ENCODE data around the gene GPR25.
"Not testable (repeated sequence)": the region's sequence is repeated elsewhere in the genome, so short reads cannot be mapped to it uniquely, and the experiment has no call there.

The GPR25 gene

GRCh38 chr1:200911936-200912335 lies 39.2 kb downstream of the GPR25 start:
- H3K9ac ChIP-seq (ENCODE audit: low read length); H2AK5ac ChIP-seq (ENCODE audit: low read length); H2BK5ac ChIP-seq (ENCODE audit: low read length); H3K4me1 ChIP-seq (ENCODE audit: control insufficient read depth, low read depth, low read length); H3K56ac ChIP-seq (ENCODE audit: low read length); H3K4ac ChIP-seq (ENCODE audit: low read depth, low read length); H3K27ac ChIP-seq (ENCODE audit: low read depth, low read length); H4K8ac ChIP-seq (ENCODE audit: low read depth, low read length); H3K79me2 ChIP-seq (ENCODE audit: control insufficient read depth, insufficient read depth, low read length); H4K5ac ChIP-seq (ENCODE audit: low read length); H3K4me3 ChIP-seq (ENCODE audit: low read length); H2BK120ac ChIP-seq (ENCODE audit: low read depth, low read length); H3K4me2 ChIP-seq (ENCODE audit: low read length); H3K23ac ChIP-seq (ENCODE audit: low read length); H3K36me3 ChIP-seq (ENCODE audit: control insufficient read depth, insufficient read depth, low read length); H2BK15ac ChIP-seq (replicated peaks; ENCODE audit: low read depth); H3K27me3 ChIP-seq (ENCODE audit: insufficient read depth, low read length, poor library complexity); H3K79me1 ChIP-seq (ENCODE audit: low read length); H3K18ac ChIP-seq (ENCODE audit: low read length); DNase-seq: not testable (repeated sequence)
- WGBS (ENCODE audit: extremely low coverage, insufficient coverage, low lambda C conversion rate), result no CpG with 5 or more reads among the region's 21 CpGs

GRCh38 chr1:200912737-200913407 lies 40.1 kb downstream of the GPR25 start:
- H3K27ac ChIP-seq (ENCODE audit: low read depth, low read length), result no peak overlapping the region
- H3K56ac ChIP-seq (ENCODE audit: low read length), result no peak overlapping the region
- no peak overlapping the region for H3K18ac ChIP-seq (ENCODE audit: low read length)
- H3K79me1 ChIP-seq (ENCODE audit: low read length), result no peaks in the 10 kb centered on the region
- no peak overlapping the region for H3K23ac ChIP-seq (ENCODE audit: low read length)
- H3K4ac ChIP-seq (ENCODE audit: low read depth, low read length), result no peak overlapping the region
- no peaks in the 10 kb centered on the region for H3K27me3 ChIP-seq (ENCODE audit: insufficient read depth, low read length, poor library complexity)
- no peaks in the 10 kb centered on the region for H3K79me2 ChIP-seq (ENCODE audit: control insufficient read depth, insufficient read depth, low read length)
- H3K36me3 ChIP-seq (ENCODE audit: control insufficient read depth, insufficient read depth, low read length), result peaks cover 8% of the 10 kb centered on the region
- no peak overlapping the region for H3K4me3 ChIP-seq (ENCODE audit: low read length)
- no peak for DNase-seq
- no peak overlapping the region for H2BK5ac ChIP-seq (ENCODE audit: low read length)
- no peak overlapping the region for H3K9ac ChIP-seq (ENCODE audit: low read length)
- WGBS (ENCODE audit: extremely low coverage, insufficient coverage, low lambda C conversion rate), result no CpG with 5 or more reads among the region's 13 CpGs
- no peak overlapping the region for H3K4me2 ChIP-seq (ENCODE audit: low read length)
- no peak overlapping the region for H4K5ac ChIP-seq (ENCODE audit: low read length)
- H2BK120ac ChIP-seq (ENCODE audit: low read depth, low read length), result no peak overlapping the region
- no peaks in the 10 kb centered on the region for H3K4me1 ChIP-seq (ENCODE audit: control insufficient read depth, low read depth, low read length)
- no peak overlapping the region for H4K8ac ChIP-seq (ENCODE audit: low read depth, low read length)
- H2BK15ac ChIP-seq (replicated peaks; ENCODE audit: low read depth), result no peak overlapping the region
- no peak overlapping the region for H2AK5ac ChIP-seq (ENCODE audit: low read length)

GRCh38 chr1:200916152-200916551 lies 43.4 kb downstream of the GPR25 start:
- Histone ChIP-seq H3K23ac (ENCODE audit: low read length) (peak overlapping the region; percentile 66), H3K27ac (ENCODE audit: low read depth, low read length) (no peak overlapping the region), H4K8ac (ENCODE audit: low read depth, low read length) (peak overlapping the region; percentile 59), H2BK5ac (ENCODE audit: low read length) (no peak overlapping the region), H3K9ac (ENCODE audit: low read length) (peak overlapping the region; percentile 59), H3K4me3 (ENCODE audit: low read length) (no peak overlapping the region), H3K56ac (ENCODE audit: low read length) (peak overlapping the region; percentile 65), H3K27me3 (ENCODE audit: insufficient read depth, low read length, poor library complexity) (no peaks in the 10 kb centered on the region), H2BK120ac (ENCODE audit: low read depth, low read length) (no peak overlapping the region), H3K36me3 (ENCODE audit: control insufficient read depth, insufficient read depth, low read length) (peaks cover 1% of the 10 kb centered on the region), H3K79me1 (ENCODE audit: low read length) (no peaks in the 10 kb centered on the region), H3K18ac (ENCODE audit: low read length) (peak overlapping the region; percentile 19), H4K5ac (ENCODE audit: low read length) (no peak overlapping the region), H3K4me1 (ENCODE audit: control insufficient read depth, low read depth, low read length) (no peaks in the 10 kb centered on the region), H2AK5ac (ENCODE audit: low read length) (no peak overlapping the region), H2BK15ac (replicated peaks; ENCODE audit: low read depth) (no peak overlapping the region), H3K79me2 (ENCODE audit: control insufficient read depth, insufficient read depth, low read length) (no peaks in the 10 kb centered on the region), H3K4ac (ENCODE audit: low read depth, low read length) (no peak overlapping the region), H3K4me2 (ENCODE audit: low read length) (peak overlapping the region; percentile 47)
- no CpG with 5 or more reads among the region's 22 CpGs for WGBS (ENCODE audit: extremely low coverage, insufficient coverage, low lambda C conversion rate)
- DNase-seq, result peak; percentile 71

GRCh38 chr1:200916681-200917080 lies 43.9 kb downstream of the GPR25 start:
- no peak overlapping the region for H4K5ac ChIP-seq (ENCODE audit: low read length)
- H3K9ac ChIP-seq (ENCODE audit: low read length), result peak overlapping the region; percentile 59
- no CpG with 5 or more reads among the region's 11 CpGs for WGBS (ENCODE audit: extremely low coverage, insufficient coverage, low lambda C conversion rate)
- H2BK15ac ChIP-seq (replicated peaks; ENCODE audit: low read depth), result no peak overlapping the region
- DNase-seq, result no peak
- no peak overlapping the region for H2AK5ac ChIP-seq (ENCODE audit: low read length)
- peak overlapping the region; percentile 65 for H3K56ac ChIP-seq (ENCODE audit: low read length)
- H3K27ac ChIP-seq (ENCODE audit: low read depth, low read length), result no peak overlapping the region
- no peak overlapping the region for H3K4ac ChIP-seq (ENCODE audit: low read depth, low read length)
- no peak overlapping the region for H4K8ac ChIP-seq (ENCODE audit: low read depth, low read length)
- H3K4me1 ChIP-seq (ENCODE audit: control insufficient read depth, low read depth, low read length), result no peaks in the 10 kb centered on the region
- no peak overlapping the region for H2BK120ac ChIP-seq (ENCODE audit: low read depth, low read length)
- peak overlapping the region; percentile 47 for H3K4me2 ChIP-seq (ENCODE audit: low read length)
- H3K36me3 ChIP-seq (ENCODE audit: control insufficient read depth, insufficient read depth, low read length), result peaks cover 1% of the 10 kb centered on the region
- H3K79me2 ChIP-seq (ENCODE audit: control insufficient read depth, insufficient read depth, low read length), result no peaks in the 10 kb centered on the region
- H3K27me3 ChIP-seq (ENCODE audit: insufficient read depth, low read length, poor library complexity), result no peaks in the 10 kb centered on the region
- H3K4me3 ChIP-seq (ENCODE audit: low read length), result no peak overlapping the region
- H3K79me1 ChIP-seq (ENCODE audit: low read length), result no peaks in the 10 kb centered on the region
- H3K23ac ChIP-seq (ENCODE audit: low read length), result no peak overlapping the region
- no peak overlapping the region for H2BK5ac ChIP-seq (ENCODE audit: low read length)
- H3K18ac ChIP-seq (ENCODE audit: low read length), result no peak overlapping the region

- H2AK5ac ChIP-seq (ENCODE audit: low read length), result no peak overlapping the region
- no peak overlapping the region for H4K8ac ChIP-seq (ENCODE audit: low read depth, low read length)
- H4K5ac ChIP-seq (ENCODE audit: low read length), result no peak overlapping the region
- H3K56ac ChIP-seq (ENCODE audit: low read length), result no peak overlapping the region
- peak overlapping the region; percentile 30 for H3K23ac ChIP-seq (ENCODE audit: low read length)
- H3K4me2 ChIP-seq (ENCODE audit: low read length), result no peak overlapping the region
- no peak for DNase-seq
- no peak overlapping the region for H3K27ac ChIP-seq (ENCODE audit: low read depth, low read length)
- H3K79me1 ChIP-seq (ENCODE audit: low read length), result no peaks in the 10 kb centered on the region
- H3K4me3 ChIP-seq (ENCODE audit: low read length), result no peak overlapping the region
- H2BK15ac ChIP-seq (replicated peaks; ENCODE audit: low read depth), result no peak overlapping the region
- WGBS (ENCODE audit: extremely low coverage, insufficient coverage, low lambda C conversion rate), result no CpG with 5 or more reads among the region's 7 CpGs
- no peak overlapping the region for H3K18ac ChIP-seq (ENCODE audit: low read length)
- H3K4me1 ChIP-seq (ENCODE audit: control insufficient read depth, low read depth, low read length), result no peaks in the 10 kb centered on the region
- no peak overlapping the region for H2BK120ac ChIP-seq (ENCODE audit: low read depth, low read length)
- H3K36me3 ChIP-seq (ENCODE audit: control insufficient read depth, insufficient read depth, low read length), result peaks cover under 1% of the 10 kb centered on the region
- no peaks in the 10 kb centered on the region for H3K79me2 ChIP-seq (ENCODE audit: control insufficient read depth, insufficient read depth, low read length)
- no peak overlapping the region for H2BK5ac ChIP-seq (ENCODE audit: low read length)
- no peak overlapping the region for H3K9ac ChIP-seq (ENCODE audit: low read length)
- H3K27me3 ChIP-seq (ENCODE audit: insufficient read depth, low read length, poor library complexity), result no peaks in the 10 kb centered on the region
- H3K4ac ChIP-seq (ENCODE audit: low read depth, low read length), result no peak overlapping the region
Observed at GRCh38 chr1:200917291-200917817, 44.6 kb downstream of the GPR25 start.

GRCh38 chr1:200918006-200918405 lies 45.2 kb downstream of the GPR25 start:
- H4K5ac ChIP-seq (ENCODE audit: low read length), result no peak overlapping the region
- no peak overlapping the region for H2BK120ac ChIP-seq (ENCODE audit: low read depth, low read length)
- H3K27ac ChIP-seq (ENCODE audit: low read depth, low read length), result no peak overlapping the region

More at GRCh38 chr1:200918006-200918405, 45.2 kb downstream of the GPR25 start:
- Histone ChIP-seq H3K27me3 (ENCODE audit: insufficient read depth, low read length, poor library complexity) (no peaks in the 10 kb centered on the region), H3K23ac (ENCODE audit: low read length) (no peak overlapping the region), H2BK15ac (replicated peaks; ENCODE audit: low read depth) (no peak overlapping the region), H3K9ac (ENCODE audit: low read length) (no peak overlapping the region), H3K4me3 (ENCODE audit: low read length) (no peak overlapping the region), H4K8ac (ENCODE audit: low read depth, low read length) (no peak overlapping the region), H3K4me2 (ENCODE audit: low read length) (no peak overlapping the region), H3K18ac (ENCODE audit: low read length) (no peak overlapping the region), H3K36me3 (ENCODE audit: control insufficient read depth, insufficient read depth, low read length) (no peaks in the 10 kb centered on the region), H3K79me1 (ENCODE audit: low read length) (no peaks in the 10 kb centered on the region), H3K56ac (ENCODE audit: low read length) (no peak overlapping the region), H2BK5ac (ENCODE audit: low read length) (no peak overlapping the region), H3K4ac (ENCODE audit: low read depth, low read length) (no peak overlapping the region), H3K4me1 (ENCODE audit: control insufficient read depth, low read depth, low read length) (no peaks in the 10 kb centered on the region), H2AK5ac (ENCODE audit: low read length) (no peak overlapping the region), H3K79me2 (ENCODE audit: control insufficient read depth, insufficient read depth, low read length) (no peaks in the 10 kb centered on the region)
- no CpG with 5 or more reads among the region's 3 CpGs for WGBS (ENCODE audit: extremely low coverage, insufficient coverage, low lambda C conversion rate)
- DNase-seq, result no peak

Measured in mesendoderm (in vitro differentiated cells).